GM12892 (cell line): ENCODE measurements around the gene ABHD12.

ENCODE experiments used
- POLR2A ChIP-seq: IDR thresholded peaks from 2 replicates; pipeline ENCODE4 v1.6.1; 2011; ENCODE audit warnings: low read depth, low read length, control low read depth
- POLR2AphosphoS5 ChIP-seq: IDR thresholded peaks from 2 replicates; pipeline ENCODE4 v1.6.1; 2011; ENCODE audit warnings: low read depth, low read length, control low read depth

DNA sequence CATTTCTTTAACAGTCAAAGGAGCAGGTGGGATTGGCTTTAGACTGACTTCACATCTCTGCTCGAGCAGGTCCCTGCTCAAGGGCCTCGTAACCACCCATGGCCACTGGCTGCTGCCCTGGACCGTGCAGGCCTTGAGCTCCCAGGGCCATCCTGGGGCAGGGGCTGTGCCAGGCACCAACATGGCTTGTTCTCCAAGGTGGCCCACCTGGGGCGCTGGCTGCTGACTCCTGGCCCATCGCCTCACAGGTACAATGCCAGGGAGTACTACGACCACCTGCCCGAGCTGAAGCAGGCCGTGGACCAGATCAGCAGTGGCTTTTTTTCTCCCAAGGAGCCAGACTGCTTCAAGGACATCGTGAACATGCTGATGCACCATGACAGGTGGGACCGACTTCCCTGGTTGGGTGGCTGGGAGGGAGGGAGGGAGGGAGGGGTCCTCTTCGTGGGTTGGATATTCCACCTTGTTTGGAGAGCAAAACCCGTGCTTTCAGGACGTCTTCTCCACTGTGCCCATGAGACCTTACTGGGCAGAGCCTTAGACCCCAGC, 96.7 kb downstream of the ABHD12 start:
- TF ChIP-seq POLR2A: no peak
- no peak for TF ChIP-seq POLR2AphosphoS5
